ENCODE data around the gene ZDHHC7.

DNA sequence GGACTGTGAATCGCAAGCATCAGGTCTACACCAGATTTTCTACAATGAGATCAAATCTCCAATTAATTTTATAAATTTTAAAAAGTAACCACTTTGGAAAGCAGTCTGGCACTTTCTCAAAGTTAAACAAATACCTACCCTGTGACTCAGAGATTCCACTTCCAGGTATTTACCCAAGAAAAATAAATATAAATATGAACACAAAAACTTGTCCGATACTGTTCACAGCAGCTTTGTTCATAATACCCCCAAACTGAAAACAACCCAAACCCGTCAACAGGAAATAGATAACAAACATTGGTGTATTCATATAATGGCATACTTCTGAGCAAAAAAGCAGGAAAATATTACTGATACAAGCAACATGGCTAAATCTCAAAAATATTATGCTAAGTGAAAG lies 12.1 kb downstream of the ZDHHC7 start:
- TF ChIP-seq, protein P1, sequence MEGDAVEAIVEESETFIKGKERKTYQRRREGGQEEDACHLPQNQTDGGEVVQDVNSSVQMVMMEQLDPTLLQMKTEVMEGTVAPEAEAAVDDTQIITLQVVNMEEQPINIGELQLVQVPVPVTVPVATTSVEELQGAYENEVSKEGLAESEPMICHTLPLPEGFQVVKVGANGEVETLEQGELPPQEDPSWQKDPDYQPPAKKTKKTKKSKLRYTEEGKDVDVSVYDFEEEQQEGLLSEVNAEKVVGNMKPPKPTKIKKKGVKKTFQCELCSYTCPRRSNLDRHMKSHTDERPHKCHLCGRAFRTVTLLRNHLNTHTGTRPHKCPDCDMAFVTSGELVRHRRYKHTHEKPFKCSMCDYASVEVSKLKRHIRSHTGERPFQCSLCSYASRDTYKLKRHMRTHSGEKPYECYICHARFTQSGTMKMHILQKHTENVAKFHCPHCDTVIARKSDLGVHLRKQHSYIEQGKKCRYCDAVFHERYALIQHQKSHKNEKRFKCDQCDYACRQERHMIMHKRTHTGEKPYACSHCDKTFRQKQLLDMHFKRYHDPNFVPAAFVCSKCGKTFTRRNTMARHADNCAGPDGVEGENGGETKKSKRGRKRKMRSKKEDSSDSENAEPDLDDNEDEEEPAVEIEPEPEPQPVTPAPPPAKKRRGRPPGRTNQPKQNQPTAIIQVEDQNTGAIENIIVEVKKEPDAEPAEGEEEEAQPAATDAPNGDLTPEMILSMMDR (IDR thresholded peaks at IDR 0.05) = no peak
- TF ChIP-seq POLR2A (IDR thresholded peaks at IDR 0.05) (no peak), EP300 (IDR thresholded peaks at IDR 0.05) (no peak), POLR2AphosphoS5 (IDR thresholded peaks at IDR 0.05) (no peak)

All from upper lobe of left lung (tissue), 4 donors.